HG02610 (cell line): ENCODE measurements around the gene CTNNA2.
"Not testable (repeated sequence)": the region's sequence is repeated elsewhere in the genome, so short reads cannot be mapped to it uniquely, and the experiment has no call there.

Experiments used
- ATAC-seq: cut with Tn5 transposase; IDR thresholded peaks from one replicate; pipeline ENCODE4 v1.9.1; 2021; ENCODE audit warnings: mild to moderate bottlenecking, moderate library complexity; ENCODE audit not compliant: unreplicated experiment

Gene CTNNA2

GRCh38 chr2:80070587-80070986 is 557.7 kb downstream of the CTNNA2 start:
- ATAC-seq = no peak

GRCh38 chr2:80071941-80072340 is 559.1 kb downstream of the CTNNA2 start:
- no peak for ATAC-seq

- peak; percentile 79 for ATAC-seq
Measured at GRCh38 chr2:80073134-80073561, 560.3 kb downstream of the CTNNA2 start.

- ATAC-seq = no peak
Measured at GRCh38 chr2:80074321-80075070, 561.6 kb downstream of the CTNNA2 start.

- ATAC-seq = no peak
Measured at GRCh38 chr2:80075719-80076118, 562.9 kb downstream of the CTNNA2 start.

GRCh38 chr2:80078290-80079036 is 565.6 kb downstream of the CTNNA2 start:
- no peak for ATAC-seq

- ATAC-seq = no peak
Measured at GRCh38 chr2:80080957-80081356, 568.1 kb downstream of the CTNNA2 start.

- no peak for ATAC-seq
Measured at GRCh38 chr2:80086831-80087230, 574.0 kb downstream of the CTNNA2 start.

GRCh38 chr2:80091237-80091636 is 578.4 kb downstream of the CTNNA2 start:
- no peak for ATAC-seq

GRCh38 chr2:80092474-80092873 is 579.6 kb downstream of the CTNNA2 start:
- ATAC-seq = no peak

GRCh38 chr2:80098503-80098902 is 585.7 kb downstream of the CTNNA2 start:
- ATAC-seq = not testable (repeated sequence)

GRCh38 chr2:80102026-80102425 is 589.2 kb downstream of the CTNNA2 start:
- no peak for ATAC-seq

GRCh38 chr2:80105015-80105640 is 592.3 kb downstream of the CTNNA2 start:
- ATAC-seq = no peak

GRCh38 chr2:80111185-80111584 is 598.3 kb downstream of the CTNNA2 start:
- ATAC-seq = no peak

- ATAC-seq = no peak
Measured at GRCh38 chr2:80112790-80113189, 599.9 kb downstream of the CTNNA2 start.

- ATAC-seq = no peak
Measured at GRCh38 chr2:80113399-80113798, 600.5 kb downstream of the CTNNA2 start.

- ATAC-seq = no peak
Measured at GRCh38 chr2:80114812-80115211, 602.0 kb downstream of the CTNNA2 start.

- ATAC-seq = no peak
Measured at GRCh38 chr2:80117401-80117800, 604.5 kb downstream of the CTNNA2 start.

- ATAC-seq = no peak
Measured at GRCh38 chr2:80120866-80121265, 608.0 kb downstream of the CTNNA2 start.

- ATAC-seq = no peak
Measured at GRCh38 chr2:80122675-80123074, 609.8 kb downstream of the CTNNA2 start.

GRCh38 chr2:80126596-80127189 is 613.8 kb downstream of the CTNNA2 start:
- ATAC-seq = no peak
